HepG2 (cell line): Measurements from ENCODE around the gene PTPRN. TPM values are rescaled to one million over a fixed set of nuclear protein-coding genes. Genes with fewer than 3 reads are reported as not detected.

Experiments
- ELF4 ChIP-seq: sonication (generic); formaldehyde crosslinking; IDR thresholded peaks from 2 replicates; pipeline ENCODE4 v1.5.0; 2020; ENCODE audit warnings: missing genetic modification reagents, mild to moderate bottlenecking, moderate library complexity, borderline replicate concordance
- FOXK1 ChIP-seq: sonication (generic); formaldehyde crosslinking; IDR thresholded peaks from 2 replicates; pipeline ENCODE4 v1.4.0; 2020; ENCODE audit warnings: low read depth, missing genetic modification reagents, borderline replicate concordance
- HNF4A ChIP-seq: sonication (generic); formaldehyde crosslinking; IDR thresholded peaks from 2 replicates; pipeline ENCODE4 v1.4.0; 2020; ENCODE audit warnings: missing genetic modification reagents
- MTA1 ChIP-seq: sonication (generic); formaldehyde crosslinking; IDR thresholded peaks from 2 replicates; pipeline ENCODE4 v1.4.0; 2020; ENCODE audit warnings: missing genetic modification reagents, mild to moderate bottlenecking, borderline replicate concordance
- NFIB ChIP-seq: sonication (generic); formaldehyde crosslinking; IDR thresholded peaks from 2 replicates; pipeline ENCODE4 v1.9.0; 2021; ENCODE audit warnings: missing genetic modification reagents, mild to moderate bottlenecking, borderline replicate concordance
- SYNCRIP ChIP-seq: fragments of 200-400 bp; formaldehyde crosslinking; IDR thresholded peaks from 2 replicates; pipeline ENCODE4 v1.6.1; 2018; ENCODE audit warnings: mild to moderate bottlenecking, low read depth, low read length; ENCODE audit not compliant: insufficient read depth
- ZBTB7B ChIP-seq: sonication (generic); formaldehyde crosslinking; IDR thresholded peaks from 2 replicates; pipeline ENCODE4 v1.4.0; 2020; ENCODE audit warnings: missing genetic modification reagents
- ZNF329 ChIP-seq: sonication (generic); formaldehyde crosslinking; IDR thresholded peaks from 2 replicates; pipeline ENCODE4 v1.9.0; 2021; ENCODE audit warnings: low read depth, mild to moderate bottlenecking, missing genetic modification reagents
- ZNF431 ChIP-seq: sonication (generic); formaldehyde crosslinking; IDR thresholded peaks from 2 replicates; pipeline ENCODE4 v1.9.0; 2022; ENCODE audit warnings: missing genetic modification reagents, low read depth, mild to moderate bottlenecking, borderline replicate concordance
- ZNF550 ChIP-seq: sonication (generic); formaldehyde crosslinking; IDR thresholded peaks from 2 replicates; pipeline ENCODE4 v1.4.0; 2020; ENCODE audit warnings: mild to moderate bottlenecking, missing genetic modification reagents, borderline replicate concordance
- ZNF839 ChIP-seq: sonication (generic); formaldehyde crosslinking; IDR thresholded peaks from 2 replicates; pipeline ENCODE4 v1.4.0; 2020; ENCODE audit warnings: missing genetic modification reagents, mild to moderate bottlenecking, borderline replicate concordance
- polyA plus RNA-seq, 8 experiments: library from polyadenylated mRNA; depleted of rRNA in 3 of 8; stranded (reverse) in 7 of 8; unstranded in 1 of 8; fragments of >200 nt; fragmentation: Illumina TruSeq in 4 of 8; extraction: Trizol in 4 of 8; gene quantifications; 2 replicates each; pipeline versions ENCODE4 v1.2.1 to v1.2.3, GENCODE V29; 2011 to 2016; ENCODE audit warnings: low read depth in 4 of 8, missing spikeins in 1 of 8, mixed read lengths in 1 of 8; ENCODE audit not compliant: insufficient read depth in 1 of 8
- total RNA-seq, 5 experiments: library from RNA; depleted of rRNA; stranded (reverse); fragments of >200 nt; fragmentation: Illumina TruSeq; extraction: Trizol; gene quantifications; 2 replicates each; pipeline ENCODE4 v1.2.3, GENCODE V29; 2016; ENCODE audit warnings: low read depth in 1 of 5
- TF ChIP-seq, protein P1 (sequence below): sonication (generic); formaldehyde crosslinking; IDR thresholded peaks from 2 replicates; pipeline ENCODE4 v1.4.0; 2020; ENCODE audit warnings: low read depth, mild to moderate bottlenecking, missing genetic modification reagents
- TF ChIP-seq, protein P2 (sequence below): sonication (generic); formaldehyde crosslinking; IDR thresholded peaks from 2 replicates; pipeline ENCODE4 v1.8.0; 2023; ENCODE audit warnings: mild to moderate bottlenecking, missing genetic modification reagents
- TF ChIP-seq, protein P3 (sequence below): sonication (generic); formaldehyde crosslinking; IDR thresholded peaks from 2 replicates; pipeline ENCODE4 v1.4.0; 2020; ENCODE audit warnings: missing genetic modification reagents, low read depth, mild to moderate bottlenecking, borderline replicate concordance
- TF ChIP-seq, protein P4 (sequence below): sonication (generic); formaldehyde crosslinking; IDR thresholded peaks from 2 replicates; pipeline ENCODE4 v1.4.0; 2020; ENCODE audit warnings: mild to moderate bottlenecking, missing genetic modification reagents
- TF ChIP-seq, protein P5 (sequence below): sonication (generic); formaldehyde crosslinking; IDR thresholded peaks from 2 replicates; pipeline ENCODE4 v1.5.0; 2020; ENCODE audit warnings: missing genetic modification reagents
- TF ChIP-seq, protein P6 (sequence below): sonication (generic); formaldehyde crosslinking; IDR thresholded peaks from 2 replicates; pipeline ENCODE4 v1.5.1; 2020; ENCODE audit warnings: missing genetic modification reagents, mild to moderate bottlenecking, borderline replicate concordance
- TF ChIP-seq, protein P7 (sequence below): sonication (generic); formaldehyde crosslinking; IDR thresholded peaks from 2 replicates; pipeline ENCODE4 v1.9.0; 2021; ENCODE audit warnings: missing genetic modification reagents, borderline replicate concordance

PTPRN gene
- total and polyA plus RNA-seq, 2 of the 13 experiments (the other 11 are each of a cell fraction or from before 2014, with no cell fraction given): 0.26 TPM; not detected in 1

DNA sequence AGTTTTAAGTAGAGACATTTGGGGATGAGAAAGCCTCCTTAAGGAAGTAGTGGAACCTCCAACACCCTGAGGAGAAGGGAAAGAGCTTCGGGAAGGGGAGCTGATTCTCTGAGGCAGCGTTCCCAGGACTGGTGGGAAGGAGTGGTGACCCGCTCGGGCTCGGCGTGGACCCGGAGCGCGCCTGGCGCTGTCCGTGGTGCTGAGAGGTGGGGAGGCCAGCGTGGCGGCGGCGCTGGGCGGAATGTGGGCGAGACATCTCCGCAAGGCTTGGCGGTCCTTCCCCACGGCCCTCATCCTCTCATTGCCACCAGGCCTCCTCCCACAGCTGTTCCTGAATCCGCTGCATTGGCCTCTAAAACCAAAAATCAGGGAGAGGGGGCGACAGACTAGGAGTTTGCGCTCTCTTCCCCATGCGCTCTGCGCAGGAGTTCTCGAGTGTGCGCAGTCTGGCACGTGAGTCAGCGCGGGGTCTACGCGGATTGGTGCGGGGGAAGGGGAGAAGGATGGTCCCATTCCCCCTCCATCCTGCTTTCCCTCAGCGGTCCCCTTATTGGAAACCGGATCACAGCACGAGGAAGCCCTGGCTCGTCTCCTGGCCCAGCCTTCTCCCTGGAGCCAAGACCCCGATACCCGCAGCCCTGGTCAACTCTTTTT, 22.5 kb upstream of the PTPRN start (continued):
- TF ChIP-seq, protein P1, sequence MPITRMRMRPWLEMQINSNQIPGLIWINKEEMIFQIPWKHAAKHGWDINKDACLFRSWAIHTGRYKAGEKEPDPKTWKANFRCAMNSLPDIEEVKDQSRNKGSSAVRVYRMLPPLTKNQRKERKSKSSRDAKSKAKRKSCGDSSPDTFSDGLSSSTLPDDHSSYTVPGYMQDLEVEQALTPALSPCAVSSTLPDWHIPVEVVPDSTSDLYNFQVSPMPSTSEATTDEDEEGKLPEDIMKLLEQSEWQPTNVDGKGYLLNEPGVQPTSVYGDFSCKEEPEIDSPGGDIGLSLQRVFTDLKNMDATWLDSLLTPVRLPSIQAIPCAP (CRISPR knock-in tag): no peak
- TF ChIP-seq ZBTB7B (CRISPR knock-in tag): 0 out of 2 replicates have a peak, but pooled peaks have one; percentile 42
- TF ChIP-seq ZNF839 (CRISPR knock-in tag): no peak
- peak; percentile 91 for TF ChIP-seq ZNF431 (CRISPR knock-in tag)
- TF ChIP-seq SYNCRIP: no peak
- TF ChIP-seq, protein P2, sequence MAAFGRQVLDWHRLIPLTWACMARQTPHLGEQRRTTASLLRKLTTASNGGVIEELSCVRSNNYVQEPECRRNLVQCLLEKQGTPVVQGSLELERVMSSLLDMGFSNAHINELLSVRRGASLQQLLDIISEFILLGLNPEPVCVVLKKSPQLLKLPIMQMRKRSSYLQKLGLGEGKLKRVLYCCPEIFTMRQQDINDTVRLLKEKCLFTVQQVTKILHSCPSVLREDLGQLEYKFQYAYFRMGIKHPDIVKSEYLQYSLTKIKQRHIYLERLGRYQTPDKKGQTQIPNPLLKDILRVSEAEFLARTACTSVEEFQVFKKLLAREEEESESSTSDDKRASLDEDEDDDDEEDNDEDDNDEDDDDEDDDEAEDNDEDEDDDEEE (CRISPR knock-in tag): 0 out of 2 replicates have a peak, but pooled peaks have one; percentile 66
- TF ChIP-seq ZNF550: no peak
- TF ChIP-seq, protein P3, sequence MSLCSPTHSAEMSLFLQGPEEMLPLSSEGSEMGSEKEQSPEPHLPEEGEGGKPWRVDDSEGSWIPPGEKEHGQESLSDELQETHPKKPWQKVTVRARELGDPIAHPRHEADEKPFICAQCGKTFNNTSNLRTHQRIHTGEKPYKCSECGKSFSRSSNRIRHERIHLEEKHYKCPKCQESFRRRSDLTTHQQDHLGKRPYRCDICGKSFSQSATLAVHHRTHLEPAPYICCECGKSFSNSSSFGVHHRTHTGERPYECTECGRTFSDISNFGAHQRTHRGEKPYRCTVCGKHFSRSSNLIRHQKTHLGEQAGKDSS (CRISPR knock-in tag): peak; percentile 76; the same call in 1 of the 2 replicates
- no peak for TF ChIP-seq ELF4 (CRISPR knock-in tag)
- TF ChIP-seq, protein P4, sequence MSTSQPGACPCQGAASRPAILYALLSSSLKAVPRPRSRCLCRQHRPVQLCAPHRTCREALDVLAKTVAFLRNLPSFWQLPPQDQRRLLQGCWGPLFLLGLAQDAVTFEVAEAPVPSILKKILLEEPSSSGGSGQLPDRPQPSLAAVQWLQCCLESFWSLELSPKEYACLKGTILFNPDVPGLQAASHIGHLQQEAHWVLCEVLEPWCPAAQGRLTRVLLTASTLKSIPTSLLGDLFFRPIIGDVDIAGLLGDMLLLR (CRISPR knock-in tag): 0 out of 2 replicates have a peak, but pooled peaks have one; percentile 33
- no peak for TF ChIP-seq MTA1 (CRISPR knock-in tag)
- no peak; the same call in 1 of the 2 replicates for TF ChIP-seq ZNF329 (CRISPR knock-in tag)
- TF ChIP-seq, protein P5, sequence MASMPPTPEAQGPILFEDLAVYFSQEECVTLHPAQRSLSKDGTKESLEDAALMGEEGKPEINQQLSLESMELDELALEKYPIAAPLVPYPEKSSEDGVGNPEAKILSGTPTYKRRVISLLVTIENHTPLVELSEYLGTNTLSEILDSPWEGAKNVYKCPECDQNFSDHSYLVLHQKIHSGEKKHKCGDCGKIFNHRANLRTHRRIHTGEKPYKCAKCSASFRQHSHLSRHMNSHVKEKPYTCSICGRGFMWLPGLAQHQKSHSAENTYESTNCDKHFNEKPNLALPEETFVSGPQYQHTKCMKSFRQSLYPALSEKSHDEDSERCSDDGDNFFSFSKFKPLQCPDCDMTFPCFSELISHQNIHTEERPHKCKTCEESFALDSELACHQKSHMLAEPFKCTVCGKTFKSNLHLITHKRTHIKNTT (CRISPR knock-in tag): no peak
- TF ChIP-seq NFIB: no peak
- TF ChIP-seq, protein P6, sequence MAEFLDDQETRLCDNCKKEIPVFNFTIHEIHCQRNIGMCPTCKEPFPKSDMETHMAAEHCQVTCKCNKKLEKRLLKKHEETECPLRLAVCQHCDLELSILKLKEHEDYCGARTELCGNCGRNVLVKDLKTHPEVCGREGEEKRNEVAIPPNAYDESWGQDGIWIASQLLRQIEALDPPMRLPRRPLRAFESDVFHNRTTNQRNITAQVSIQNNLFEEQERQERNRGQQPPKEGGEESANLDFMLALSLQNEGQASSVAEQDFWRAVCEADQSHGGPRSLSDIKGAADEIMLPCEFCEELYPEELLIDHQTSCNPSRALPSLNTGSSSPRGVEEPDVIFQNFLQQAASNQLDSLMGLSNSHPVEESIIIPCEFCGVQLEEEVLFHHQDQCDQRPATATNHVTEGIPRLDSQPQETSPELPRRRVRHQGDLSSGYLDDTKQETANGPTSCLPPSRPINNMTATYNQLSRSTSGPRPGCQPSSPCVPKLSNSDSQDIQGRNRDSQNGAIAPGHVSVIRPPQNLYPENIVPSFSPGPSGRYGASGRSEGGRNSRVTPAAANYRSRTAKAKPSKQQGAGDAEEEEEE (CRISPR knock-in tag): no peak
- peak; percentile 22; the same call in 1 of the 2 replicates for TF ChIP-seq HNF4A (CRISPR knock-in tag)
- TF ChIP-seq, protein P7, sequence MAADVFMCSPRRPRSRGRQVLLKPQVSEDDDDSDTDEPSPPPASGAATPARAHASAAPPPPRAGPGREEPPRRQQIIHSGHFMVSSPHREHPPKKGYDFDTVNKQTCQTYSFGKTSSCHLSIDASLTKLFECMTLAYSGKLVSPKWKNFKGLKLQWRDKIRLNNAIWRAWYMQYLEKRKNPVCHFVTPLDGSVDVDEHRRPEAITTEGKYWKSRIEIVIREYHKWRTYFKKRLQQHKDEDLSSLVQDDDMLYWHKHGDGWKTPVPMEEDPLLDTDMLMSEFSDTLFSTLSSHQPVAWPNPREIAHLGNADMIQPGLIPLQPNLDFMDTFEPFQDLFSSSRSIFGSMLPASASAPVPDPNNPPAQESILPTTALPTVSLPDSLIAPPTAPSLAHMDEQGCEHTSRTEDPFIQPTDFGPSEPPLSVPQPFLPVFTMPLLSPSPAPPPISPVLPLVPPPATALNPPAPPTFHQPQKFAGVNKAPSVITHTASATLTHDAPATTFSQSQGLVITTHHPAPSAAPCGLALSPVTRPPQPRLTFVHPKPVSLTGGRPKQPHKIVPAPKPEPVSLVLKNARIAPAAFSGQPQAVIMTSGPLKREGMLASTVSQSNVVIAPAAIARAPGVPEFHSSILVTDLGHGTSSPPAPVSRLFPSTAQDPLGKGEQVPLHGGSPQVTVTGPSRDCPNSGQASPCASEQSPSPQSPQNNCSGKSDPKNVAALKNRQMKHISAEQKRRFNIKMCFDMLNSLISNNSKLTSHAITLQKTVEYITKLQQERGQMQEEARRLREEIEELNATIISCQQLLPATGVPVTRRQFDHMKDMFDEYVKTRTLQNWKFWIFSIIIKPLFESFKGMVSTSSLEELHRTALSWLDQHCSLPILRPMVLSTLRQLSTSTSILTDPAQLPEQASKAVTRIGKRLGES (CRISPR knock-in tag): no peak; the same call in 1 of the 2 replicates
- TF ChIP-seq FOXK1 (CRISPR knock-in tag): peak; percentile 84; the same call in 1 of the 2 replicates
